22Rv1 (cell line): Measurements from ENCODE around the gene FKBP2.

Source experiments
- H3K27ac ChIP-seq: fragments of 450-650 bp; 2 replicates; pipeline ENCODE4 v1.5.1; 2017
- ZFX ChIP-seq: fragments of 450-650 bp; IDR thresholded peaks from 2 replicates; pipeline ENCODE4 v1.6.1; 2017; ENCODE audit warnings: antibody characterized with exemption, borderline replicate concordance
- TF ChIP-seq, protein P1 (sequence below): fragments of 450-650 bp; IDR thresholded peaks from 2 replicates; pipeline ENCODE4 v1.5.1; 2017; ENCODE audit warnings: mild to moderate bottlenecking

FKBP2 gene

DNA sequence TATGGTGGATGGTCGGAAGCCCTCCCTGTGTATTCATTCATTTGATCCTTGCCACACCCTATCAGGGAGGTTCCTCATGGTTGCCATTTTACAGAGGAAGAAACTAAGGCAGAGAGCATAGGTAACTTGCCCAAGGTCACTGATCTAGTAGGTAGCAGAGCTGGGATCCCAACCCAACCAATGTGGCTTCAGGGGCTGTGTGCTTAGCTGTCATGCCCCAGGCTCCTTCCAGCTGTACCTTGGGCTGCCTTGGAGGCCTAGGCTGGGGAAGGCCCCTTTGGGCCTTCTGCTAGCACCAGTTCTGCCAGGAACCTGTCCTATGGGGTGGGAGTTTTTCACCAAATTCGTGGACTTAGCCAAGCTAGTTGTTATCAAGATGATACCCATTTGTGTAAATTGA is 34.9 kb downstream of the FKBP2 start:
- TF ChIP-seq, protein P1, sequence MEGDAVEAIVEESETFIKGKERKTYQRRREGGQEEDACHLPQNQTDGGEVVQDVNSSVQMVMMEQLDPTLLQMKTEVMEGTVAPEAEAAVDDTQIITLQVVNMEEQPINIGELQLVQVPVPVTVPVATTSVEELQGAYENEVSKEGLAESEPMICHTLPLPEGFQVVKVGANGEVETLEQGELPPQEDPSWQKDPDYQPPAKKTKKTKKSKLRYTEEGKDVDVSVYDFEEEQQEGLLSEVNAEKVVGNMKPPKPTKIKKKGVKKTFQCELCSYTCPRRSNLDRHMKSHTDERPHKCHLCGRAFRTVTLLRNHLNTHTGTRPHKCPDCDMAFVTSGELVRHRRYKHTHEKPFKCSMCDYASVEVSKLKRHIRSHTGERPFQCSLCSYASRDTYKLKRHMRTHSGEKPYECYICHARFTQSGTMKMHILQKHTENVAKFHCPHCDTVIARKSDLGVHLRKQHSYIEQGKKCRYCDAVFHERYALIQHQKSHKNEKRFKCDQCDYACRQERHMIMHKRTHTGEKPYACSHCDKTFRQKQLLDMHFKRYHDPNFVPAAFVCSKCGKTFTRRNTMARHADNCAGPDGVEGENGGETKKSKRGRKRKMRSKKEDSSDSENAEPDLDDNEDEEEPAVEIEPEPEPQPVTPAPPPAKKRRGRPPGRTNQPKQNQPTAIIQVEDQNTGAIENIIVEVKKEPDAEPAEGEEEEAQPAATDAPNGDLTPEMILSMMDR, result no peak
- TF ChIP-seq ZFX, result no peak
- H3K27ac ChIP-seq, result no peak overlapping the region

DNA sequence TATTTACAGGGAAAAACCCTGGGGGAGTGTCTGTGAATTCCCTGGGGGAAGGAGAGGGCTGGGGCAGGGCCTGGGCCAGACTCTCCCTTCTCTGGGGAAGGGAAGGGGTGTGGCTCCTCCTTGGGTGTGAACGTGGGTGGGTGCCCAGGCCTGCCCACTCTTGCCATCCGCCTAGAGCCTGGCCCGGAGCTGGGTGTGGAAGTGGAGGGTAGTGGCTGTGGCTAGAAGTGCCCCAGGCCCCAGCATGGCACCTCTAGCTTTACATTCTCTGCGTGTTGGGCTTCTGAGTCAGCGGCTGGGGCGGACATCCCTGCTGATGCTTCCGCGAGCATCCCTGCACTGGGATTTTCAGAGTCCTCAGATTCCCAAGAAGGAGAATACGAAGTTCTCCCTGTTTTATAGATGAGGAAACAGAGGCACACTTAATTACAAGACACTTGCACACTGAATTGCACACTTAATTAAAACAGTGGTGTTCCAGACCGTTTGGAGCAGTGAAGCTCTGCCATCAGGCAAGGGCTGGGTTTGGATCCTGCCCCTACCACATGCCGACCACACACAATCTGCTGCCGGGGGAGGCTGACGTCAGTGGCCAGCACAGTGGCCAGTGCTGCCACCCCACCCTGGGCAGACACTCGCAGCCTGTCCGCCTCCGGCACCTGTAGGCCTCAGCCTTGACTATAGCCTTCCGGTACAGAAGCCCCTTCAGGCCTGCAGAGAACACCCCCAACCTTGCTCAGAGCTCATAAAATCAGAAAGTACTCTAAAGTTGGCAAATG is 35.9 kb downstream of the FKBP2 start:
- TF ChIP-seq ZFX, result no peak
- TF ChIP-seq, protein P1, result no peak
- no peak overlapping the region for H3K27ac ChIP-seq

DNA sequence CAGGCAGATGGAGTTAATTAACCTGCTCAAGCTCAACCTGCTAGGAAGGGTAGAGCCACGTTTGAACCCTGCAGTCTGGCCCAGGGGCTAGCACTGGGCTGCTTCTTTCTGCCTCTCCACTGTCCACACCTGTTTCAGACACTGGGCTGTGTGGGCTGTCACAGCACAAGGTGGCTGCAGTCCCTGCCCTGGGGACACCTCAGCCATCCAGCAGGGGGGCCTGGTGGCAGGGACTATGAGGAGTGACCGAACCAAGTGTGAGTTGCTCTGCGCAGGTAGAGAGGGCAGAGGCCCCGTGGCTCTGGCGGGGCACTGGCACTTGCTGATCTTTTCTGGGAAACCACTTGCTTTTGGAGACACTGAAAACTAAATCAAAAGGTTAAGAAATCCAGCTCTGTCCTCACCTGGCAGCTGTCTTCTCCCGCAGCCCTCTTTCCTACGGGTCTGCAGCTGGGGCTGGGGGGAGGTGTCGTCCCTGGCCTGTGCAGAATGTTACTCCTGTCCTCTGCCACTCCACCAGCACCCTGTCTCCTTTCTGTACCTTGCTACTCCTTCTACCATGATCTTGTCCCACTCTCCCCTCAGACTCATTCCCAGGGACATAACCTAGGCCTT is 37.8 kb downstream of the FKBP2 start:
- TF ChIP-seq, protein P1, result no peak
- TF ChIP-seq ZFX, result no peak
- H3K27ac ChIP-seq, result no peak overlapping the region

DNA sequence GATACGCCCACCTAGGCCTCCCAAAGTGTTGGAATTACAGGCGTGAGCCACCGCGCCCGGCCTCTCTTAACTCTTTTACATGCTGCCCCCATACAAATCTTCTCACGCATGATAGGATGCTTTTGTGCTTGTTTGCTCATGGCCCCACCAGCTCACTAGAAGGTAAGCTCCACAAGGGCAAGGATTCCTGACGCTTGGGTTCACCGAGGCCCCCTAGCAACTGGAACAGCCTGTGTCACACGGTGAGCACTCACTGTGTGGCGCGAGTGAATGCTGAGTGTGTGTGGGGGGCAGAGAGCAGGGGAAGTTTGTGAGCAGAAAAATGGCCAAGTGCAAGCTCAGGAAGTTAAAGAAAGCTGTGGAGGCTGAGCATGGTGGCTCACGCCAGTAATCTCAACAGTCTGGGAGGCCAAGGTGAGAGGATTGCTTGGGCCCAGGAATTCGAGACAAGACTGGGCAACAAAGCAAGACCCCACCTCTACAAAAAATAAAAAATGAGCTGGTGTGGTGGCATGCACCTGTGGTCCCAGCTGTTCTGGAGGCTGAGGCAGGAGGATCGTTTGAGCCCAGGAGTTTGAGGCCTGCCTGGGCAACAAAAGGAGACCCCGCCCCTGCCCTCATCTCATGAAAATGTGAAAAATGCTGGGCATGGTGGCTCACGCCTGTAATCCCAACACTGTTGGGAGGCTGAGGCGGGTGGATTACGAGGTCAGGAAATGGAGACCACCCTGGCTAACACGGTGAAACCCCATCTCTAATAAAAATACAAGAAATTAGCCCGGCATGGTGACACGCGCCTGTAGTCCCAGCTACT is 41.3 kb downstream of the FKBP2 start:
- TF ChIP-seq, protein P1, result no peak
- no peak for TF ChIP-seq ZFX
- H3K27ac ChIP-seq, result no peak overlapping the region

DNA sequence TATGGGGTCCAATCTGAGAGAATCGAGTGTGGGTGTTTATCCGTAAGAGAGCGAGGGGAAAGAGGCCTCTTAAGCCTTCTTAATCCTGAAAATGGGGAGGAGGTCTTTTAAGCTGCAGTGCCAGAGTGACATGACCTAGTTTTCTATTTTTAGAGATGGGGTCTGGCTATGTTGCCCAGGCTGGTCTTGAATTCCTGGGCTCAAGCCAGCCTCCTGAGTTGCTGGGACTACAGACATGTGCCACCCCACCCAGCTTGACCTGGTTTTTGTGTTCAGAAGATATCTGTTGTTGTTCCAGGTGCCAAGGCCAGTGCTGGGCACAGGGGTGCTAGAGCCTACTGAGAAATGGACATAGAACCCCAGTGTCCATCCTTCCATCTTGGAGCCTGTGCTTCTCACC is 42.2 kb downstream of the FKBP2 start:
- H3K27ac ChIP-seq, result no peak overlapping the region
- TF ChIP-seq, protein P1, result no peak
- TF ChIP-seq ZFX, result no peak

DNA sequence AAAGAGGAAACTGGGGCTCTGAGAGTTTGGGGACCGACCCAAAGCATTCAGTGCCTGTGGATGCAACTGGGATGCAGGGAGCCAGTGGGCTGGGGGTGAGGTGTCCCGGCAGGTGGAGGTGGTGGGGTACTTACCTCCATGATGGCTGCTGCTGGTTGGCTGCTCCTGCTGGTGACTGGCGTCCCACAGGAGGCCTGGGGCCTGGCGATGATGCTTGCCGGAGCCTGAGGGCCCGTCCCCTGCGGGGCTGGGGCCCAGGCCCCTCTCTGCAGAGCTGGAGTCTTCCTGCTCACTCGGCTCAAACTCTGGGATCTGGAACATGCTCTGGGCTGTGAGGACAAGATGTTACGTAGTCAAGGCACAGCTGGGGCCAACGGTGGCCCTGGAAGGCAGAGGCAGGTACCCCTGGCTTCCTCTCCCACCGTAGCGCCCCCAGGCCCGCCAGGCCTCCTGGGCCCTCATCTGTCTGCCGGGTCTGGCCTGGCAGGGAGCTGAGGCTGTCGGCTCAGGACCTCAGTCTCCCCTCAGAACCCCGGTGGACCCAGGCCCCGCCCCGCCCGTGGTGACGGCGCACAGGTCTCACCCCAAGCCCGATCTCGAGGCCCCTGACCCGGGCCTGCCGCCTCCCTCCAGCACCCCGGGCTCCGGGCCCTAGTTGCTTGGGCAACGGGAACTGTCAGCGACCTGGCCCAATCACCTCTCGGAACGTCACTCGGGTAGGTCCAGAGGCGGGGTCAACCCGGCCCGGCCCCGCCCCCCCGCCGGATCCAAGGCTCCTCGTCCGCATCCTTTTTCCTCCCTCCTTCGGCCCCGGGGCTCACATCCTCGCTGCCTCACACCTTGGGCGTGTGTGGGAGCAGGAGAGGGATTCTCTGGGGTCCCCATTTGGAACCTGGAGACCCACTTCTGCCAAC is 43.4 kb downstream of the FKBP2 start, which contains the start of gene BAD:
Gene BAD, minus strand, starts transcription at position 618 of the 914 bp plus-strand sequence. Its CDS starts 297 bp downstream, at position 321.
- no peak for TF ChIP-seq ZFX
- TF ChIP-seq, protein P1, result no peak
- peak within 1 kb of the TSS; percentile 98 for H3K27ac ChIP-seq
